GM10248 (cell line): ENCODE measurements around the gene PEX6.
A peak's percentile ranks its signal among the peaks of the same experiment; 100 is the strongest.

Source experiments
- CTCF ChIA-PET: fragments of 300-600 bp; sonication (Branson Sonifier 250); formaldehyde crosslinking; extraction: SDS; loops from one replicate; lab custom pipeline; 2021; ENCODE audit warnings: antibody characterized with exemption; lab: Yijun Ruan, JAX
- POLR2A ChIA-PET: fragments of 350-650 bp; sonication (Branson Sonifier 250); formaldehyde crosslinking; extraction: SDS; loops from one replicate; lab custom pipeline; 2020; ENCODE audit warnings: antibody characterized with exemption; lab: Yijun Ruan, JAX
- DNase-seq: peaks from one replicate; pipeline ENCODE4 v3.0.0; 2012; ENCODE audit errors: extremely low spot score
- TF ChIP-seq, protein P1 (sequence below): IDR thresholded peaks from 2 replicates; pipeline ENCODE4 v1.5.1; 2012; ENCODE audit warnings: mild to moderate bottlenecking, low read depth; ENCODE audit errors: extremely low read depth, missing control alignments, control extremely low read depth

PEX6 gene, protein sequence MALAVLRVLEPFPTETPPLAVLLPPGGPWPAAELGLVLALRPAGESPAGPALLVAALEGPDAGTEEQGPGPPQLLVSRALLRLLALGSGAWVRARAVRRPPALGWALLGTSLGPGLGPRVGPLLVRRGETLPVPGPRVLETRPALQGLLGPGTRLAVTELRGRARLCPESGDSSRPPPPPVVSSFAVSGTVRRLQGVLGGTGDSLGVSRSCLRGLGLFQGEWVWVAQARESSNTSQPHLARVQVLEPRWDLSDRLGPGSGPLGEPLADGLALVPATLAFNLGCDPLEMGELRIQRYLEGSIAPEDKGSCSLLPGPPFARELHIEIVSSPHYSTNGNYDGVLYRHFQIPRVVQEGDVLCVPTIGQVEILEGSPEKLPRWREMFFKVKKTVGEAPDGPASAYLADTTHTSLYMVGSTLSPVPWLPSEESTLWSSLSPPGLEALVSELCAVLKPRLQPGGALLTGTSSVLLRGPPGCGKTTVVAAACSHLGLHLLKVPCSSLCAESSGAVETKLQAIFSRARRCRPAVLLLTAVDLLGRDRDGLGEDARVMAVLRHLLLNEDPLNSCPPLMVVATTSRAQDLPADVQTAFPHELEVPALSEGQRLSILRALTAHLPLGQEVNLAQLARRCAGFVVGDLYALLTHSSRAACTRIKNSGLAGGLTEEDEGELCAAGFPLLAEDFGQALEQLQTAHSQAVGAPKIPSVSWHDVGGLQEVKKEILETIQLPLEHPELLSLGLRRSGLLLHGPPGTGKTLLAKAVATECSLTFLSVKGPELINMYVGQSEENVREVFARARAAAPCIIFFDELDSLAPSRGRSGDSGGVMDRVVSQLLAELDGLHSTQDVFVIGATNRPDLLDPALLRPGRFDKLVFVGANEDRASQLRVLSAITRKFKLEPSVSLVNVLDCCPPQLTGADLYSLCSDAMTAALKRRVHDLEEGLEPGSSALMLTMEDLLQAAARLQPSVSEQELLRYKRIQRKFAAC

DNA sequence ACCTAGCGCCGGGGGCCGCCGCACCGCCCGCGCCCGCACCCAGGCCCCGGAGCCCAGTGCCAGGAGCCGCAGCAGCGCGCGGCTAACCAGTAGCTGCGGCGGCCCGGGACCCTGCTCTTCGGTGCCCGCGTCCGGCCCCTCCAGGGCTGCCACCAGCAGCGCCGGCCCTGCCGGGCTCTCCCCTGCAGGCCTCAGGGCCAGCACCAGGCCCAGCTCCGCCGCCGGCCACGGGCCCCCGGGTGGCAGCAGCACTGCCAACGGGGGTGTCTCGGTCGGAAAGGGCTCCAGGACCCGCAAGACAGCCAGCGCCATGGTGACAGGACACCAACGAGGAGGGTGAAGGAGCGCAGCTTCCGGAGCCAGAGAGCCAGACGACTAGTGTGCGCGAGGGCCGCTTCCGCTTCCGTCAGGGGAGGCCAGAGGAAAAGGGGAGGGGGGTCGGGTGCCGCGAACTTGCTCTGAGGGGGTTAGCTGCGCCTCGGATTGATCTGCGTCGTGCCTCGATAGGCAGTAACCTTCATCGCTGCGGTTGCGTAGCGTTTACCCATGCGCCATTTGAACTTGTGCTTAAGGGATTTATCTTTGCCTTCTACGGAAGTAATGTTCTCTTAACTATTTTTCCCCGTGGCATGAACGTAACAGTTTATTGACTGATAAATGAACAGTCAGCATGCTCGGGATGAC, at the start of gene PEX6:
Gene PEX6 (minus strand): TSS at position 343 of the 684 bp plus-strand sequence. CDS start 31 bp downstream, at position 312.
- peak; percentile 93 for DNase-seq
- POLR2A ChIA-PET = interaction anchor here (0.5 to 1.1 kb wide), 7 partner anchors 26 to 647 kb away, joined by 3 to 6 read pairs (median 5); partner anchors contain the start of genes CNPY3, KLHDC3 and MEA1
- TF ChIP-seq, protein P1, sequence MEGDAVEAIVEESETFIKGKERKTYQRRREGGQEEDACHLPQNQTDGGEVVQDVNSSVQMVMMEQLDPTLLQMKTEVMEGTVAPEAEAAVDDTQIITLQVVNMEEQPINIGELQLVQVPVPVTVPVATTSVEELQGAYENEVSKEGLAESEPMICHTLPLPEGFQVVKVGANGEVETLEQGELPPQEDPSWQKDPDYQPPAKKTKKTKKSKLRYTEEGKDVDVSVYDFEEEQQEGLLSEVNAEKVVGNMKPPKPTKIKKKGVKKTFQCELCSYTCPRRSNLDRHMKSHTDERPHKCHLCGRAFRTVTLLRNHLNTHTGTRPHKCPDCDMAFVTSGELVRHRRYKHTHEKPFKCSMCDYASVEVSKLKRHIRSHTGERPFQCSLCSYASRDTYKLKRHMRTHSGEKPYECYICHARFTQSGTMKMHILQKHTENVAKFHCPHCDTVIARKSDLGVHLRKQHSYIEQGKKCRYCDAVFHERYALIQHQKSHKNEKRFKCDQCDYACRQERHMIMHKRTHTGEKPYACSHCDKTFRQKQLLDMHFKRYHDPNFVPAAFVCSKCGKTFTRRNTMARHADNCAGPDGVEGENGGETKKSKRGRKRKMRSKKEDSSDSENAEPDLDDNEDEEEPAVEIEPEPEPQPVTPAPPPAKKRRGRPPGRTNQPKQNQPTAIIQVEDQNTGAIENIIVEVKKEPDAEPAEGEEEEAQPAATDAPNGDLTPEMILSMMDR = no peak
- CTCF ChIA-PET = interaction anchor here (1.1 to 1.7 kb wide), 7 partner anchors 9 to 78 kb away, joined by 3 to 5 read pairs (median 4); no protein-coding TSS in a partner anchor

DNA sequence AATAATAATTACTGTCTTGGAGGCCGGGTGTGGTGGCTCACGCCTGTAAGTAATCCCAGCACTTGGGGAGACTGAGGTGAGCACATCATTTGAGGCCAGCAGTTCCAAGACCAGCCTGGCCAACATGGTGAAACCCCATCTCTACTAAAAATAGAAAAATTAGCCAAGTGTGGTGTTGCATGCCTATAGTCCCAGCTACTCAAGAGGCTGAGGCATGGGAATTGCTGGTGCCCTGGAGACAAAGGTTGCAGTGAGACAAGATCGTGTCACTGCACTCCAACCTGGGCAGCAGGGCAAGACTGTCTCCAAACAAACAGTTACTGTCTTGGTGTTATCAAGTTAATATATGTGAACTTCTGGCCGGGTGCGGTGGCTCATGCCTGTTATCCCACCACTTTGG, 47.4 kb upstream of the PEX6 start:
- no peak for DNase-seq
- POLR2A ChIA-PET = no interaction called here
- CTCF ChIA-PET = interaction anchor here (1.2 kb wide), 1 partner anchor 14 kb away, joined by 3 read pairs; no protein-coding TSS in a partner anchor
- TF ChIP-seq, protein P1 = no peak

DNA sequence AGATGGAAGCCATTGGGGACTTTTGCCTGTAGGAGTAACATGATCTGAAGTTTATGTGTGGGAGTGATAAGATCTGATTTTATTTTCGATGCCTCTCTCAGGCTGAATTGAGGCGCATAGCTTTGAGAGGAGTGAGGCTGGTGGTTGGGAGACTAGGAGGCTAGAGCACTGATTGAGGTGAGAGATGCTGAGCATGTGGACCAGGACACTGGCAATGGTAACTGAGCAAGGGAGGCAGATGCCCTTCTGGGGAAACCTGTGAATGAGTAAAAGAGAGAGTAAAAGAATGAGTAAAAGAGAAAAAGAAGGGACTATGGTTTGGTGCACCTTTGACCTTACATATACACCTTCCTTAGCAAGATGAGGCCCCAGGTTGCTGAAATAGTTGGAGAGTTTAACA, 45.5 kb upstream of the PEX6 start:
- ChIA-PET POLR2A (interaction anchor here (0.8 kb wide), 1 partner anchor 505 kb away, joined by 3 read pairs; no protein-coding TSS in a partner anchor), CTCF (interaction anchor here (1.1 to 2.5 kb wide), 3 partner anchors 10 to 119 kb away, joined by 4 to 7 read pairs (median 5); partner anchors contain the start of genes KLHDC3 and MEA1)
- TF ChIP-seq, protein P1 = no peak
- DNase-seq = no peak

DNA sequence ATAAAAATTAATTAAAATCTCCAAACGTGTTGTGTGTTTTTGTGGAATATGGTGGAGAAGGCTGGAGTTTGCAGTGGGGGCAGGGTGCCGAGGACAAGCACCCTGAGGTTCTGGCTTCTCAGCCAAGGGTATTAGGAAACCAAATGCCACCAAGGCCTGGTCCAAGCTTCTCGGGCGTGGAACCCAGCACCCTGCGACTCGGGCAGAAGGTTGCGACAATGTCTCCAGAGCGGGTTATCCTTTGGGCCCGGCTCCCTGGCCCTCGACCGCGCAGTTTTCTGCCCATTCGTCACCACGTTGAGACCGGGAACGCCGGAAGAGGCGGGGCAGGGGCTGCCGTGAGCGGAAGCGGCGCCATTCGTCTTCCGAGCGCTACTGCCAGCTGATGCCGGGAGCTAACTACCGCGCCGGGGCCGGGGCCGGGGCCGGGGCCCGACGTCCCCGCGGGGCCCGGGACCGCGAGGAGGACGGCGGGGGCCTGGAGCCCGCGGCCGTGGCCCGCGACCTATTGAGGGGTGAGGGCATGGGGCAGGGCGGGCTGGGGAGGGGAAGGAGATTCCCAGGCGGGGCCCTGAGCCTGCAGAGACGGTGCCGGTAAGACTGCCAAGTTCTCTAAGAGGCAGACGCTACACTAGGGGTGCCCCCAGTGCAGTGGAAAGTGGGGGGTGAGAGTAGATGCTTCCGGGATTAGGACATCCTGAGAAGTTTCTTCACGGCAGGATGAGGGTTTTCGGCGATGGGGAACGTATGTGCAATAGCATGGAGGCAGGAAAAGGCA, 42.5 kb upstream of the PEX6 start, which contains the start of gene RRP36:
Gene RRP36 (plus strand): TSS at position 354 of the 778 bp plus-strand sequence. CDS start 32 bp downstream, at position 386.
- CTCF ChIA-PET = interaction anchor here (1.1 to 1.8 kb wide), 5 partner anchors 10 to 120 kb away, joined by 3 to 6 read pairs (median 4); partner anchors contain the start of genes CUL7 and PPP2R5D
- POLR2A ChIA-PET = interaction anchor here (0.7 kb wide), 2 partner anchors 24 to 92 kb away, joined by 4 to 6 read pairs; partner anchors contain the start of gene CNPY3
- TF ChIP-seq, protein P1 = no peak
- DNase-seq = peak; percentile 87

DNA sequence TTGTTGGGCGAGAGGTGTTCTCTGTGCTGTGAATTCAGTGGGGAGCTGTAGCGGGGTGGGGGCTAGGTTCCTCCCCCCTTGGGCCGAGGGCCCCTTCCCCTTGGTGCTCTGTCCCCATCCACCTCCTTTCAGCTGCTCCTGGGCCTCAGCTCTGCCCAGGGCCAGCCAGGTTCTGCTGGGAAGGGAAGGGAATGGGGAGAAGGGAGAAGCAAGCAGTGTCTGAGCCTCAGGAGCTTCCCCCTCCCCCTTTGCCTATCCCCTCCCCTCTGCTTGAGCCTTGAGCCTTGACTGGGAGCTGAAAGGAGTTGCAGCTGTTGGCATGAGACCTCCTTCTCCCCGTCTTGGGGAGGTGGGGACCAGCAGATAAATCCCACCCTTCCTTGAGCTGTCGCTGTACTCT, 41.9 kb upstream of the PEX6 start:
- TF ChIP-seq, protein P1 = no peak
- ChIA-PET POLR2A (no interaction called here), CTCF (interaction anchor here (1.1 to 1.8 kb wide), 4 partner anchors 30 to 120 kb away, joined by 3 to 6 read pairs (median 4); partner anchors contain the start of genes CUL7 and PPP2R5D)
- DNase-seq = no peak
